Lower leg skin (tissue), 3 donors: ENCODE measurements around the gene RPA1.

Experiments used
- CTCF ChIP-seq, 3 donors: fragments of 450-650 bp; IDR thresholded peaks; one replicate each; pipeline ENCODE4 v1.5.1; 2016; ENCODE audit warnings: antibody characterized with exemption in 3 of 3, mild to moderate bottlenecking in 3 of 3, moderate library complexity in 2 of 3
- POLR2A ChIP-seq, 2 donors: fragments of 450-650 bp; IDR thresholded peaks; one replicate each; pipeline ENCODE4 v1.6.1; 2016 to 2017; ENCODE audit warnings: antibody characterized with exemption in 2 of 2, mild to moderate bottlenecking in 1 of 2, moderate library complexity in 1 of 2

GRCh38 chr17:1947743-1948516 lies 118.1 kb downstream of the RPA1 start:
- TF ChIP-seq CTCF (IDR thresholded peaks at IDR 0.05) (no peak), POLR2A (IDR thresholded peaks at IDR 0.05) (no peak)
